Dermis blood vessel endothelial cell (primary cell): ENCODE measurements around the gene NDUFS8. TPM values are rescaled to one million over a fixed set of nuclear protein-coding genes. Genes with fewer than 3 reads are reported as not detected.

Experiments
- DNase-seq: peaks from one replicate; pipeline ENCODE4 v3.0.0; 2010
- total RNA-seq: library from RNA; depleted of rRNA; stranded (reverse); fragments of >200 nt; gene quantifications from 2 replicates; pipeline ENCODE4 v1.2.3, GENCODE V29; 2014

The NDUFS8 gene
- total RNA-seq, 1 donor from 2014 or later: 104 TPM

DNA sequence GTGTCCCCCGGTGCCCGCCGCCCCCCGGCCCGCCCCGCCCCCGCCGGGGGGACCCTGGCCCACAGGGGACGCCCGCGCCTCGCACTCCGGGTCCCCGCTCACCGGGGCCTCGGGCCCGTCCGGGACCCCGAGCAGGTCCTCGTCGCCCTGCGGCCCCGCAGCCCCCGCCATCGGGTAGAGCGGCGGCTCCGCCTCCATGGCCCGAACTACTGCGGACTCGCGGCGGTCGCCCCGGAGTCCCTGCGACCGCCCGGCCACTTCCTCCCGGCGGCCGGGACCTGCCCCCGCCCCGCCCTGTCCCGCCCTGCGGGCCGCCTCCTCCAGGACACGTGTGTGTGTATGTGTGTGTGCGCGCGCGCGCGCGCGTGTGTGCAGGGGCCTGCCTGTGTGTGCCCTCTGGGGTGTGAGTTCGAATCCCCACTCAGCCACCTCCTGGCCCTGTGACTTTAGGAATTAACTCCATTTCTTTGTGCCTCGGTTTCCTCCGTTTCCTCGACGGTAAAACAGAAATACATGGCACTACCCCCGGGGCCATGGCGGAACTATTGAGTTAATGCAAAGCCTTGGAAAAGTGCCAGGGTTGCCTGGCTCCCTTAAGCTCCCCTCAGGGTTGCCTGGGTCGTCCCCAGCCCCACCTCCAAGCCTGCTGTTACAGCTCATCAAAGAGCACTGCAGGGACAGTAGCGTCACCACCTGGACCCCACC, 26.5 kb upstream of the NDUFS8 start, which contains the start of gene UNC93B1:
Gene UNC93B1, minus strand, starts transcription at position 252 of the 705 bp plus-strand sequence. Its CDS starts 54 bp downstream, at position 198.
- DNase-seq: peak; percentile 79

DNA sequence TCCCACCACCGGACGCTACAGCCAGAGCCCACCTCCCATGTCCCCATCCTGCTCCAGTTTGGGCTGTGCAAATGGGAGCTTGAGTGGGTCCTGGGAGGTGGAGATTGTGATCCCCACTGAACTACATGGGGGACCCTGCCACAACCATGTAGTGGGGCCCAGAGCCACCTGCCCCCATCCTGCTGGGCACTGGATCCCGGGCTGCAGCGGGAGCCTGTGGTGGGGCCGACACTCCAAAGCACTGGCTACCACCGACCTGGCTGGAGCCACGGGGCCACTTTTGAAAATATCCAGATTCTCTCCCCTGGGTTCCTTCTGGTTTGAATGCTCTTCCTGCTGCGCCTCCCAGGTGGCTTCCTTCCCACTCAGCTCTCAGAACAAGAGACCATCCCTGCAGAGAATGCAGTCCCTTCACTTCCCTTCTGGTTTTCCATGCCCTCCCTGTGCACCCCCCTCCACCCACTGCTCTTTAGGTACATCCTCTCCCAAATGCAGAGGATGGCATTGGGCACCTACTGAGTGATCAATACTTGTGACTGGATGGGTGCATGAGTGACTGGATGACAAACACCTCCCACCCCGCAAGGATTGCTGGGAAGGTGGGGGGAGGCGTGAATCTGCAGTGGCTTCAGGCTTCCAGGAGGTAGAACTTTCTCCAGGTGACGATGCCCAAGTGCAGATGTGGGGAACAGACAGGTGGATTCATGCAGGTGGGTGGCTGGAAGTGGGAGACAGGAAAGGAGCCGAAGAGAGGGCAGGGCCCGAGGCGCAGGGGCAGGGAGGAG, 25.7 kb upstream of the NDUFS8 start:
- DNase-seq: no peak

DNA sequence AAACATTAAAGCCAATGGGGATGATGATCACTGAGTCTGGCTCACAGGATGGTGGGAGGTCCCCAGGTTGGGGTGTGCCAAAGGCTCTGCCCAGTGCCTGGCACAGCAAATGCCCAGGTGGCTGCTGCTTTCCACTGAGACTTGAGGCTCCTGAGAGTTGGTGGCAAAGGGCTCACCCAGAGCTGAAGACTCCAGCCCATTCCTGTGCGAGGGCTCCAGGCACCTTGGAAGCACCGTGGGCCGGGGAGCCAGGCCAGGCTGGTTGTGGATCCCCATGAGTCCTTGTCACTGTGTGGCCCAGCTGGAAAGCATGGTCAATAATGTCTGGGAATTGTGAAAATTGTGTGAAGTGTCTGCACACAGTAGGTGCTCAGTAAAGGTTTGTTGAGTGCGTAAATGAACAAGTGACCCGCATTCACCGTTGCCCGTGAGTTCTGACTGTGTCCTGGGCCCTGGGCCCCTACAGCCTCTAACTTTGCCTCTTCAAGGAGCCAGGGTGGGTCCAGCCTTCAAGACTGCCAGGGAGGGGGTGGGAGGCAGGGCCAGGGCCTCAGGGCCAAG, 23.8 kb upstream of the NDUFS8 start:
- no peak for DNase-seq

DNA sequence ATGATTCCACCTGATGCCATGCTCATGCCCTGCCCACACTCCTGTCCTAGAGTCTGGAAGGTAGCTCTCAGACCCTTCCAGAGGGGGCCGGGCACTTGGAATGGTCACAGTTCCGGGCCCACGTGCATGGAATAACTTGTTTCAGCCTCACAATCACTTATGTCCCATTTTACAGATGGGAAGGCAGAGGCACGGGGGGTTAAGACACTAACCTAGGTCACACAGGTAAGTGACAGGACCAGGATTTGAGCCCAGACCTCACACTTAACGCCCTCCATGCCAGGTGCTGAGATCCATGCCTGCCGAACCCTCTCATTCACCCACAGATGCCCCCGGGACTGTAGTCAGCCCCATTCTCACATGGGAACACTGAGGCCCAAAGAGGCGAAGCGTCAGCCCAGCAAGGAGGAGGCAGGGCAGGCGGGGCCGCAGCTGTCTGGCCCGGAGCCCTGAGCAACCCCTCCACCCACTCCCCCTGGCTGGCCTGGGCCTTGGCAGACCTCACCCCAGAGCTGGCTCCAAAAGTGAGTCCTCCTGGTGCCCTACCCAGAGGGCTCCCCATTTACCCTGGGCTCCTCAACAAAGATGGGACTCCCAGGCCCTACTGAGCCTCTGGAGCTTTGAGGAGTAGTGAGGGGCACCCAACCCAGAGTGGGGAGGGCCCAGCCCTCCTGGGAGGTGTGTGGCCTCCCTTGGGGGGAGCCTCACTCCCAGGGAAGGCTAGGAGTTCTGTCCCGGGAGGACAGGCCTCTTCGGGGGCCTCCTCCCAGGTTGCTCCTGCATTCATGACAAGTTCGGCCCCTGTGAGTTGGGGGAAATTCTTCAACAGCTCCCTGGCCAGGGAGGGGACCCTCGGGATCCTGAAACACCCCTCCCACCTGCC, 22.7 kb upstream of the NDUFS8 start:
- no peak for DNase-seq

DNA sequence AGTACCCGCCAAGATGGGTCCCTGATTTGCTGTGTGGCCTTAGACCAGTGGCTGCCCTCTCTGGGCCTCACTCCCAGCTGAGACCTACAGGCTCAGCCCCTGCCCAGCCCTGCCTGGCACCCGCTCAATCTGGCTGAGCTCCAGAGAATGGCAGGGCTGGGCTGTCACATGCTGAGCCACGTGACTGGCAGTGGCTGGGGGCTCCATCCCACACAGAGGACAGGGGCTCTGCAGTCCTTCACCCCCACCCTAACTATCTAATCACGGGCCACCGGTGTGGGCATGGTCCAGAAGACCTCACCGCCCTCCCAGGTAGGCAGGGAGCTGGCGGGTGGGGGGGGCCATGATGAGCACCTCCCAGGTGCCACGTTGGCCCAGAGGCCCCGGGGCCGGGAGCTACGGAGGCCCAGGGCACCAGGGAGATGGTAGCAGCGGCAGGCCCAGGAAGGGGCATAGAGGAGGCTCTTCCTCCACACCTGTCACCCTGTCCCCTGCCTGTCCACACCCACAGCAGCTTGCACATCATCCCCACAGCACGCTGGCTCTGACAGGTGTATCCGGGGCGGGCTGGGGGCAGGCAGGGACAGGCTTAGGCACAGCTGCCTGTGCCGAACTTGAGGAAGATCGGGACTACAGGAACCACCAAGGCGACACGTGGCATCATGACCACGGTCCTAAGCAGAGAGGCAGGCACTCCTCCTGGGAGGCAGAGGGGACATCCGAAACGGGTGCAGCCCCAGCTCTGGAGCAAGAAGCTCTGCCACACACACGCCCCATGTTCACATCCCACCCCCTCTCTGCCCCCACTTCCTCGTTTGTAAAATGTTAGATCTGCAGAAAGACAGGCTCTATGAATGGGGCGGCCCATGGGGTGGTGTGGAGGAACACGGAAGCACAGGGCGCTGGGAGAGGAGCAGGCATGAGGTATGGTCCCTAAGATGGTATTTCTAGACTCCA, 21.8 kb upstream of the NDUFS8 start:
- no peak for DNase-seq

DNA sequence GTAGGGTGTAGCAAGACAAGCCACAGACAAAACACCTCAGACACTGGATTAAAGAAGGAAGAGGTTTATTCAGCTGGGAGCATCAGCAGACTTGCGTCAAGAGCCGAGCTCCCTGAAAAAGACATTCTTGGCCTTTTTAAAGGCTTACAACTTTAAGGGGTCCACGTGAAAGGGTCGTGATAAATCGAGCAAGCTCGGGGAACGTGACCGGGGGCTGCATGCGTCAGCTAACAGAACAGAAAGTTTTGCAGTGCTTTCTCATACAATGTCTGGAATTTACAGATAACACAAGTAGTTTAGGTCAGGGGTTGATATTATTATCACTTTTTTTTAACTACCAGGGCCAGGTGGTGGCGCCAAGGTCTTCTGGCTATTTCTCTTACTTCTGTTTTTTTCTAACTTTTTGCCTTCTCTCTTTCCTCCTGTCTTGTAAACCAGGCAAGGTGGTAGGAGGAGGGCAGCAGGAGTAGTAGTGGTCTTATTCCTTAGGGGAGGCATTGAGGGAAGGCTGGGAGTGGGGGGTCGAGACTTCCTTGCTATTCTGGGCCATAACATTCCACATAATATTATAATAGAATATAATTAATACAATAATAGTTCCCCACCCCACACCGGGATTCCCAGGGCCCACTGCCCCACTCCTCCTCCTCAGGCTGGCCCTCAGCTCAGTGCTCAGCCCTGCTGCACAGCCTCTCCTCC, 20.9 kb upstream of the NDUFS8 start:
- peak; percentile 18 for DNase-seq

DNA sequence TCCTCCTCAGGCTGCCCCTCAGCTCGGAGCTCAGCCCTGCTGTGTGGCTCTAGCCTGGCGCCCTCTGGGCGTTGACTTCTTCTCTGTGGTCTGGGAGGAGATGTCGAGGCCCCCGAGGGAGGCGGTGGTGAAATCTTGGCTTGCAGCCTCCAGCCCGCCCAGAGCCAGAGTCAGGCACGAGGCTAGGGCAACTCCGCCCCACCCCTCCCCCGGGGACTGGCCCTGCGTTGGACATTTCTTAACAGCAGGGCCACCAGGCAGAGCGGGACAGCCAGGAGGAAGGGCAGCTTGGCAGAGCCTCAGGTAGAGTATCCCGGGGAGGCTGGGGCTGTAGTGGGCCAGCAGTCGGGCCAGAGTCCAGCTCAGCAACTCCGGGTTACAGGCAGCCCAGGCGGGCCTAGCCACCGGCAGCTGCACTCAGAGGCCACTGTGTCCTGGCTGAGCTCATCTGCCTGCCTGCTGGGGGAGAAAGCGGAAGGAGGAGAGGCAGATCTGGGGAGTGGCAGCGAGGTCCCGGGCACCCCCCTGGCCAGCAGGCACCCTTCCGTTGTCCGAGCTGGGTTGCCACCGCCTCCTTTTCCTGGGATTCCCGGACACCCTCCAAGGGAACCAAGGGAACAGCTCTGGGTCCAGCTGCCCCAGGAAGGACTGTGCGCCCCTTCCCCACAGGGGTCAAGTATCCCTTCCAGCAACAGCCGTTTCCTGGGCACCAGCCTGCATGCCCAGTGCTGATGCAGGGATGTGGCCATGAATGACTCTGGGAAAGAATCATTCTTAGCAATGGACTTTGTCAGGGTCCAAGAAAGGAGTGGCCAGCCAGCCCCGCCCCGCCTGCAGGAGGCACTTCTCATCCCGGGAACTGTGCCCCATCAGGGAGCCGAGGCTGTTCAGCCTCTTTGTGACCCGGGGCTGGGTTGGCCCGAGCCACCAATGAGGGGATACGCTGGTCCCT, 20.1 kb upstream of the NDUFS8 start, which contains the start of gene ALDH3B1:
Gene ALDH3B1, plus strand, starts transcription at position 238 of the 952 bp plus-strand sequence. CDS start 4,971 bp downstream, outside the sequence.
- DNase-seq: peak; percentile 14

DNA sequence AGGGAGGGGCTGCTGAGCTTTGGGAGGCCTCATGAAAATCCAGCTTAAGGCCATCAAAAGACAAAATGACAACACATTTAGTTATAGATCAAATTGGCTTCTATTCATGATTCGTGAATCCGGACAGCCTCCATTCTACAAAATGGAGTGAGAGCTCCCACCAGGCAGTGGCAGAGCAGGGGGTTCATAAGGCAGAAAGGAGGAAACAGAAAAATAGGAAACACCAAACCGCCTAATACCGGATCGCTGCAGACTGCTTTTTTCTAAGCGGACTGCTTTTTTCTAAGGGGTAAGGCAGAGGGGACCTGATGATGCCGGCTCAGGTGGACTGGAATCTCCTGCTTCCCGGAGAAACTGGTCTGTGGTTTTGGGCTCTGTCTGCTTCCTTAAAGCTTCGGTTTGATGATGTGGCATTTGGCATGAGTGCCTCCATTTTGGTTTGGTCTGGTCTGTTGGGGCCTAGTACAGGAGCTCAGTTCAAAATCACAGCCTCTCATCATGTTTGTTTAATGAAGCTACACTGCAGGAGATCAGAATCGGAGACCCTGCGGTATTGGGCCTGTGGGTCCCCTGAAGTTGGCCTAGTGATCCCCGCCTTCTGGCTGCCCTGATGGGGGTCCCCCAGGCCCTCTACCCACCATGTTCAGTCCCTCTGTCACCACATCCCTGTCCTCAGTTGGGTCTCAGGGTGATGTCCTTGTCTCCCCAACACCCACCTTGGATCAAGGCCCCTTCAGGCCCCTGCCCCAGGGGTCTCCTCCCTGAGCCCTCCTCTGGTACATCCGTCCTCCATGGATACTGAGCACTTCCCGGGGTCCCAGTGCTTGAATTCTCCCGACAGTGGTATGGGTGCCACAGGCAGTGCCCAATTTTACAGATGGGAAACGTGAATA, 19.2 kb upstream of the NDUFS8 start:
- no peak for DNase-seq

DNA sequence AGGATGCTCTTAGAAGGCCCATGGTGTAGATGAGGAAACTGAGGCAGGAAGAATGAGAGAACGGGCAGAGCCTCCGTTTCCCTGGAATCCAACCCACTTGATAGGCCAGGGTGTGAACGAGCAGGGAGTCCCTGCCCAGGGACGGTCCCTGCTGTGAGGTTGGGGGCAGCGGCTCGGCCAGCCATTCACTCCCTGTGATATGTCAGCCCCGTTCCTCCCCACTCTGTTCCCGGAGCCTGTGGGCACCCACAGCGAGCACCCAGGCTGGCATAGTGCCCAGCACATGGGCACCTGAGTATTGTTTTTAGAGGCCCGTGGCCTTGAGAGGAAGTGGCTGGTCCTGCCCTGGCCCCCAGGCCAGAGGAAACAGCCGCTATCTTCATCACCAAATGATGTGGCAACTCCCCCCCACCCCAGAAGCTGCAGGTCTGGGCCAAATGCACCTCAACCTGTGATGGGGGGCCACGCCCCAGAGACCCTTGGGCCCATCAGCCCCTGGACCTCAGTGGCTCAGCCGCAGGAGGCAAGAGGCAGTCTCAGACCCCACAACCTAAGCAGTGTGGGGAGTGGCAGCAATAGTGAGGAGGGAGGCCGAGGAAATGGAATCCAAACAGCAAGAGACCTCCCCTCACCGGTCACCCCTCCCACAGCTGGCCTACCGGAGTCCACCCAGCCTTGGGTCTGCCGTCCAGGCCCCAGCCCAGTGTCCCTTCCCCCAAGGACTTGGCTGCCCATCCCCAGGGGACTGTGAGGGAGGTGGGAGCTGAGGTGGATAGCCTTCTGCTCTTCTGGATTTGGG, 18.2 kb upstream of the NDUFS8 start:
- no peak for DNase-seq

DNA sequence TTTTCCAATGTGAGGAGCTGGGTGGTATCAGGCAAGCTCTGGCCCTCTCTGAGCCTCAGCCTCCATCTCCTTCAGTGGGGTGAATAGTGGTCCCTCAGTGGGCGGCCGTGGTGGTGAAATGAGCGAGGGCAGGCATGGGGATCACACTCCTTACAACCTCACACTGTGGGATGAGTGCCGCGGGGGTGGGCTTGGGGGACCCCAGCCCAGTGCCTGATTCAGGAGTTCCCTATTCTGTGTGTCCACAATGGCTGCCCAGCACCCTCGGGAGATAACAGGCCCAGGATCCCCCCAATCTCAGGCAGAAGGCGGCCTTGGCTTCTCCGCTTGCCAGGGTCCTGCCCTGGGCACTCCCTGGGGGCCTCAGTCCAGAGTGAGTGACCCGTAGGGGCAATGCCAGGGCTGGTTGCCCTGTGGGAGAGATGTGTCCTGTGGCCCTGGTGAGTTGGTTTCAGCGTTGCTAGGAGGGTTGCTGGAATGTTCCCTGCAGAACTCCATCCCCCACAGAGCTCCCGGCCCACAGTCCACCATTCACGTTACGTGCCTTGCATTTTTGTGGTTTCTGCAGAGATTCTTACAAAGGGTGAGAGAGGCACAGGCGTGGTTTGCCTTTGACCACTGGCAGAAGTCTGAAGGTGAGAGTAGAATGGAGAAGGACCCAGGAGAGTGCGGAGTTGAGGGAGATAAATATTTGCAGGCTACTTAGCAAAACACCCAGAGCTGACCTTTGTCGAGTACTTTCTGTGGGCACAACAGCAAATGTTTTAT, 17.5 kb upstream of the NDUFS8 start:
- DNase-seq: no peak

DNA sequence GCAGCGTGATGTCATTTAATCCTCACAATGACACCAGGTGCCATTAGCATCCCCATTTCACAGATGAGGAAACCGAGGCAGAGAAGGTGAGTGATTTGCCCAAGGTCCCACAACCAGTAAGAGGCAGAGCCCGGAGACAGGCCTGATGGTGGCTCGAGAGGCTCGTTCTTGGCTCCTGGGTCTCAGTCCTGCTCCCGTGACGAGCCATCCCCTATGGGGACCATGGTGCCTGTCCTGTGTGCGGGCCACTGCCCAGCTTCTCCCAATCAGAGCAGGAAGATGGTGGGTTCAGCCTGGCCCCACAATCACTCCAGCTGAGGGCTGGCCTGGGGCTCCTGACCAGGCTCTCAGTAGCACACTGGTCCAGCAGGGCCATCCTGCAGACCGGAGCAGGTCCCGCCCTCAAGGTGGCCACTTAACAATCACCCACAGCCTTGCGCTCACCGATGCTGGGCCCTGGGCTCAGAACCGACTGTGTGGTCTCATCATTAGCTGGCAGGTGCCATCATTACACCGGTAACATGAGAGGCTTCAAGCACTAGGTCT, 16.8 kb upstream of the NDUFS8 start:
- no peak for DNase-seq

DNA sequence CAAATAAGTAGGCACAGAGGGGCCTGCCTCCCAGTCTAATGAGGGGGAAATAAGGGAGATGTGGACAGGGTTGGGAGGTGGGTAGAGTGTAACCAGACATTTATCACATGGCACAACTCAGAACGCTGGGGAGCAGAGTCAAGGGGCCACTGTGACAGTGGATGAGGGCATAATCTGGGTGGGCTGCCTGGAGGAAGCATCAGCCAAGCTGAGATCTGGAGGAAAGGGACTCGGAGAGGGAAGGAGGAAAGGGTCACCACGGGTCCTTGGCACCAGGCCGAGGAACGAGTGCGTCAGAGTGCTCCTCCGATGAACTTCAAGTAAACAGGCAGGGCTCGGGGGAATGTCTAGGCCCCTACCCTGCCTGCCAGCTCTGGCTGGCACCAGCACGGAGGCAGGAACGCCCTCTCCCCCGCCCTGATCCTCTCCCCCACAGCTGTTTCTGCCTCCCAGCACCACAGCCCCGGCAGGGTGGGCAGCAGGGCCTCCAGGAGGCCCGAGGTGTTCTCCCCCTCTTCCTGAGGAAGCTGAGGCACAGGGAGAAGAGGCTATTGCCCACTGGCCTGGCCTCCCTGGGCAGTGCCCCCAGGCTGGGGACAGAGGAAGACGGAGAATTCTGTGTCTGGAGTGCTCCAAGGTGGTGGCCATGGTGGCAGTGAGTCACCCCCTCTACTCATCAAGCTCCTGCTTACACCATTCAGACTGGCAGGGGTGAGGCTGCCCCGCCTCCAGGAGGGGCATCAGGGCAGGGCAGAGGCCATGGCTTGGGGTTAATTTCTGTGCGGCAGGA, 16.1 kb upstream of the NDUFS8 start:
- DNase-seq: peak; percentile 65

DNA sequence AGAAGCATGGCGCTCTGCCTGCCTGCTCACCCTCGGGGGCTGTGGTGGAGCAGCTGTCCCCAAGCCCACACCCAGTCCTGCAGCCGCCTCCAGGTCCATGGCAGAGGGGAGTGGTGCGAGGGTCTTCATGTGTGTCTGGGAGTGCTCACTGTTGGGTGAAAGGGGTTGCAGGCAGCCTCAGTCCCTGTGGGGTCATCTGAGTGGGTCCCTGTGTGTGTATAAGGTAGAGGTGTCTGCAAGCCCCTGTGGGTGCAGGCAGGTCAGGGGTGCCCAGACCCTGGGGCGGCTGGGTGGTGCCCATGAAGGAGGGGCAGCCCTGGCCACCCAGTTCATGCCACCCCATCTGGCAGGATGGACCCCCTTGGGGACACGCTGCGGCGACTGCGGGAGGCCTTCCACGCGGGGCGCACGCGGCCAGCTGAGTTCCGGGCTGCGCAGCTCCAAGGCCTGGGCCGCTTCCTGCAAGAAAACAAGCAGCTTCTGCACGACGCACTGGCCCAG, 15.5 kb upstream of the NDUFS8 start:
- DNase-seq: no peak

DNA sequence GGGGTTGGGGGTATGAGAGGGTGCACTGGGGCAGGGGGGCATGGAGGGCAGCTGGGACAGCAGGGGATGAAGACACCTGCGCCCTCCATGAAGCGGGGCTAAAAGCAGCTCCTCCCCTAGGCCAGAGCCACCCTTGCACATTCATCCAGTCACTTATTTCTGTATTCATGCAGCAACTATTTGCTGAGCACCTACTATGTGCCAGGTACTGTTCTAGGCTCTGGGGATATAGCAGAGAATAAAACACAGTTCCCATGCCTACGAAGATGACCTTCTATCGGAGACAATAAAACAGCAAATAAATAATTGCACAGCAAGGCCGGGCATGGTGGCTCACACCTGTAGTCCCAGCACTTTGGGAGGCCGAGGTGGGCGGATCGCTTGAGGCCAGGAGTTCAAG, 15.0 kb upstream of the NDUFS8 start:
- DNase-seq: no peak

DNA sequence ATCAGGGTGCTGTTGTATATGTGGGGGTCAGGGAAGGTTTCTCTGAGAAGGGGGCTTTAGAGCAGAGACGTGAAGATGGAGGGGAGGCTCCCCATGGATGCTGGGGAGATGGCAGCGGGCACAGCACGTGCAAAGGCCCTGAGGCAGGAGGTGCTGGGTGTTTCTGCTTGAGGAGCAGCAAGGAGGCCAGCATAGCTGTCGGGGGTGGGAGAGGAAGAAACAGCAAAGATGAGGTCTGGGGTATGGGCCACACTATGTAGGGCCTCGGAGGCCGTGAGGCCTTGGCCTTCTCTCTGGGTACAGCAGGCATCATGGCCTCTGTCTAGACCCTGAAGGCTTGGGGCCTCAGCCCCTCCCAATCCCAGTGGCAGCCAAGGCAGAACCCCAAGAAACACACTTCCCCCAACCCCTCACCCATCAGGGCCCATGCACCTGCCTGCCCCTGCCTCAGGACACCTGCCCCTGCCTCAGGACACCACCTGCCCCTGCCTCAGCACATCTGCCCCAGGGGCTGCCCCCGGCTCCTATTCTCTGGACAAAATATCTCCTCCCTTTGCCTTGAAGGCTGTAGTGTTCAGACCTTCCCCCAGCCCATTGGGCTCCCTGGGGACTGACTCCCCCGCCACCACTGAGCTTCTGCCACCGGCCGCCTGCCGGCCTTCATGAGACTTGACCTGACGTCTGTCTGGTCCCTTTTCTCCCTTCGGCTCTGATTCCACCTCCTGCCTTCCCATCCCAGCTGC, 14.1 kb upstream of the NDUFS8 start:
- DNase-seq: no peak
